Measurements from ENCODE around the gene CPHXL.

Gene CPHXL

DNA sequence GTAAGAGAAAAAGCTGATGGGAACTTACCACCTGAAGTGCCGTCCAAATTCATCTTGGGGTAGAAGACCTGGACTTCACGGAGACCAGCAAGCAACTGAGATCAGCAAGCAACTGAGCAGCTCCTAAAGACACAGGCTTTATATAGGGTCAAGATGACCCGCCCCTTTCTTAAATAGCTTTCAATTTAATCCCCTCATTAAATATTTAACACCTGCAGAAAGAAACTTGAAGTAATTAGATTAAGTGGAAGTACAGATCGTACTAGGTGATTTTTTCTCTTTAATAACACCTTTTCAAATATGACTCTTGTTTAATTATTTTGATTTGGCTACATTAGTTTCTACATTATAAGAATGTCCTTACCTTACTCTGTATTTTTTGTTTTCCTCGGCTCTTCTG is at the start of gene CPHXL:
CPHXL (minus strand) TSS at position 101 of the 400 bp plus-strand sequence; CDS start at position 53, 48 bp downstream.
- in situ Hi-C loops (cut with HindIII; ENCODE audit: low sequenced_read_pairs) = no loop called here

DNA sequence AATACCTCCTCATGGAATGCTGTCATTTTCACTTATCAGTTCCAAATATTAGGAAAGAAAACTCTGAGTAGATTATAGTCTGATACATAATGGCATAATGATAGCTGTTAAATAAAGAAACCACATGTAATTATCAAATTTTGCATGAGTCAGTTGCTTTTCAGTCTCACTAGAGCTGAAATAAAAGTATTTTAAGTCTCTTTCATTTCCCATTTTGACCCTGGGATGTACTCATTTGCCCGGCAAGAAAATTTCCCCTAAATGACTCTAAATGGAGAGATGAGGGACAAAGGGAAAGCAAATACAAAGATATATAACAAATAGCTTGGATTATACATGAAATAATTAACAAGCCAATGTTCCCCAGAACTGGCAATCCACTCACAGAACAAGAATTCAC is 47.9 kb upstream of the CPHXL start:
- in situ Hi-C loops (cut with HindIII; ENCODE audit: low sequenced_read_pairs) = loop anchor here (25.0 kb wide), 1 partner anchor 287 kb away; the partner anchor contains the start of gene CHST6

DNA sequence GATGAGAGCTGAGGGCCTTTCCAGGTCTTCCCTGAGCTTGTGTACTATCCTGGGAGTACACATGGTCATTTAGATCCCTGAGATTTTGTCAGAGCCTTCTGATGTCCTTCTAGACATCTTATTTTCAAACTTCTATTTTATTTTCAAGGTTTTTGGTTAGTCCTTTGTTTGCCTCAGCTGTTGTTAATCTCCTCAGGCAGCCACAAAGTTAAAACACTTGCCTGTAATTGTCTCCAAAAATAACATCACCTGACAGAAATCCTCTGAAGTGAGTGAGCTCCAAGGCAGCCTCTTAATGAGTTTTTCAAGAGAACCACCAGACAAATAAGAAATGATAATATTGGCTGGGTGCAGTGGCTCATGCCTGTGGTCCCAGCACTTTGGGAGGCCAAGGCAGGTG is 43.8 kb upstream of the CPHXL start:
- in situ Hi-C loops (cut with HindIII; ENCODE audit: low sequenced_read_pairs) = loop anchor here (25.0 kb wide), 1 partner anchor 283 kb away; the partner anchor contains the start of gene CHST6

DNA sequence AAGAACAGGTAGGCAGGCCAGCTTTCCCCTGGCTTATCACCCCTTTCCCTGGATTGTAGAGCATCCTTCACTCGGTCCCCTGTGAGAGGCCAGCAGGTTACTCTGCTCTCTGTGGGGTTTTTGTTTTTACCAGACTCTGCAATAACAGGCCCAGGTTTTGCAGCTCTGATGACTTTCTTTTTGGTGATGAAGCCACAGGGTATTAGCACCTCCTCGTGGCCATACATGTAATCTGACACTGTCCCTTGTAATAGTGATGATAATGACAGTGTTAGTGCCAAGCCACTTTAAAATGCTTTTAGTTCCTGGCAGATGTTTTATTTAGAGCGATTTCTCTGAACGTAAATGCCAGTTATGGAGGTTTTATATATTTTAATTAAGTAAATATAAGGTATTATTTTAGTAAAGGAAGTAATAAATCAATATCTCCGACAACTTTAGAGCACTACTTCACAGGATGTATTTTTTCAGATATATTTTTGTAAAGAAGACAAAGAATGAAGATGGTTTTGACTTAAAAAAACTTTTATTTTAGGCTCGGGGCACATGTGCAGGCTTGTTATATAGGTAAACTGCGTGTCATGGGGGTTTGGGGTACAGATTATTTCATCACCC is 38.0 kb upstream of the CPHXL start:
- in situ Hi-C loops (cut with HindIII; ENCODE audit: low sequenced_read_pairs) = loop anchor here (25.0 kb wide), 1 partner anchor 277 kb away; the partner anchor contains the start of gene CHST6

DNA sequence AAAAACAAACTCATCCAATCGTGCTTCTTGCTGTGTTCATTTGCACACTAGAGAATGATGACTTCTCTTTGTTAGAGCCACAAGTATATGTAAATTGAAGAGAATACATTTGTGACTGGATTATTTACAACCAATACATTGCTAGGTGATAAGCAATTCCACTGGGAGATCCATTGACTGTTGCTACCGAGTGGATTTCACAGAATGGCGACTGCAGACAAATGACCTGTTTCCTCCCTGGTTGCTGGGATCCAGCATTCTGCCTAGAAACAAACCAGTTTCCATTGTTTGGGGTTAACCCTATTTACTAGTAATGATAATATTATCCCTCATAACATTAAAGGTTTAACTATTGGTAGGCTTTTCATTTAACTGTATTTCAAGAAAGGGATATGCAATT is 36.9 kb upstream of the CPHXL start:
- in situ Hi-C loops (cut with HindIII; ENCODE audit: low sequenced_read_pairs) = loop anchor here (25.0 kb wide), 1 partner anchor 276 kb away; the partner anchor contains the start of gene CHST6

DNA sequence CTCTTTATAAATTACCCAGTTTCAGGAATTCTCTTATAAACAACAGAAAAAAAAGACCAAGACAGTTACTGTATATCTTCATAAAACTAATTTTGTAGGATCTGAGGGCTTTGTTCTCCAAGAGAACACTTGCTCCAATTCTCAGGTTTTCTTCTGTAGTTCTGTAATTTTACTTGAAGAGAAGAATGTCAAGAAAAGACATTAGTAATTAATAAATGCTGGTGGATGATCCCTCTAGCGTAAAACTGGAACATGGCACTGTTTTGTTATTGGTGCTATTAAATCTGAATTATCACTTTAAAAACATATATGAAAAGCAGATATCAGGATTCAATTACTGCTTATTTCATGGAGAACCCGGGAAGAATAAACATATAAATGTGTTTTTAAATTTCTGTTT is 36.5 kb upstream of the CPHXL start:
- in situ Hi-C loops (cut with HindIII; ENCODE audit: low sequenced_read_pairs) = loop anchor here (25.0 kb wide), 1 partner anchor 275 kb away; the partner anchor contains the start of gene CHST6

DNA sequence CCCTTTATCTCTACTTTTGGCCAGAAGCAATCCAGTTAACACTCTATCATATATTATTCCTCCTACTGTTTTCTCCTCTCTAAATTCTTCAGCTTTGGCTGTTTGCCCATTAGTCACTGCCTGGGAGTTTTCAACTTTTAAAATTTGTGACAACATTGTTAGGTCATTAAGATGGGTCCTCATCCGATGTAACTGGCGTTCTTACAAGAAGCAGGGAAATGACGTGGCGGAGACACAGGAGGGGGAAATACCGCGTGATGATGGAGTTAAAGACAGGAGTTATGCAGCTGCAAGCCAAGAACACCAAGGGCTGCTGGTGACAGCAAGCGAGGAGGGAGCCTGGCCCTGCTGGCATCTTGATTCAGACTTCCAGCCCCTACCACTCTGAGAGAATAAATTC is 34.8 kb upstream of the CPHXL start:
- in situ Hi-C loops (cut with HindIII; ENCODE audit: low sequenced_read_pairs) = loop anchor here (25.0 kb wide), 1 partner anchor 274 kb away; the partner anchor contains the start of gene CHST6

DNA sequence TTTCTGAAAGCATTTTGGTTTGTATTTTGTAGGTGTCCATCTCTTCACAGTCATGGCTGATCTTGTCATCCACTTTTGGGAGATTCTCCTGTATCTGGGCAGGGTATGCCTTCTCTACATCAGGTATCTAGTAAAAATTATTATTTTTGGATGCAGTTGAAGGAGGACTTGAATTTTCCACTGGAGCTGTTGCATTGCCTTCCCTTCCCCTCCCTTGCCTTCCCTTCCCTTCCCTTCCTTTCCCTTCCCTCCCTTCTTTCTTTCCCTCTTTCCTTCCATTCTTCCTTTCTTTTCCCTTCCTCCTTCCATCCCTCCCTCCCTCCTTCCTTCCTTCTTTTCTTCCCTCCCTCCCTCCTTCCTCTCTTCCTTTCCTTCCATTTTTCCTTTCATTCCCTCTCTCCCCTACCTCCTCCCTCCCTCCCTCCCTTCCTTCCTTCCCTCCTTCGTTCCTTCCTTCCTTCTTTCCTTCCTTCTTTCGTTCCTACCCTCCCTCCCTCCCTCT is 33.8 kb upstream of the CPHXL start:
- in situ Hi-C loops (cut with HindIII; ENCODE audit: low sequenced_read_pairs) = loop anchor here (25.0 kb wide), 1 partner anchor 273 kb away; the partner anchor contains the start of gene CHST6

DNA sequence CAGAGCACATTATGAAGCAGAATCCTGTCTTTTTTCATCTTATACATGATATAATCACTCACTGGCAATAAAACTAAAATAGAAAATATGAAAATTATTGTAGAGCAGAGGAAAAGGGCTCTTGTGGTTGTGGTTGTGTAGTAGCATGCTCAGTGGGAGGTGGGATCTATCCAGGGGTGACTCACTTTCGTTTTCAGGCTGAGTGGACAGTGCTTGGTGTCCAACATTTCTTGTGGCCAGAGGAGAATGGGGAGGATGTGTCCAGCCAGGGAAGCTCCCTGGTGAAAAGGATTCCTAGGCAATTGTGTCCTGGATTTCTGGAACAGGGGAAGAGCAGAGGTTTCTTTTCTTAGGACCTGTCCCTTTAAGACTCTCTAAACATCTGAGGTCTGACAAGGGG is 31.9 kb upstream of the CPHXL start:
- in situ Hi-C loops (cut with HindIII; ENCODE audit: low sequenced_read_pairs) = loop anchor here (25.0 kb wide), 1 partner anchor 271 kb away; the partner anchor contains the start of gene CHST6

DNA sequence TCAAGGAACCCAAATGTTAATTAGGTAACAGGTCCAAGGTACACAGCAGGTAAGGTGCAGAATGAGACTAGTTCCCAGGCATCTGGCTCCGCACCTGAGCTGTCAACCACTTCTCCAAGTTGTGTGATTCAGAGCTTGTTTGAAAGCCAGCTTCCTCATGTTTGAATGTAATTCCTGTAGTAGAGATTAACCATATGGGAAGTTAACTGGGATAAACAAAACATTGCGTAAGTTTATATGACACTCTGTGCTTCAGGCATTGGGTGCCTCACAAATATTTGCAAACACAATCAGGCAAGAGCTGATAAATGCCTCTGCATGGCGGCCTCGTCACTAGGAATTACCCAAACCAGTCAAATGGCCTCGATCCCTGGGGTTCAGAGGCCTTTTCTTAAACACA is 27.9 kb upstream of the CPHXL start:
- in situ Hi-C loops (cut with HindIII; ENCODE audit: low sequenced_read_pairs) = loop anchor here (25.0 kb wide), 1 partner anchor 267 kb away; the partner anchor contains the start of gene CHST6

DNA sequence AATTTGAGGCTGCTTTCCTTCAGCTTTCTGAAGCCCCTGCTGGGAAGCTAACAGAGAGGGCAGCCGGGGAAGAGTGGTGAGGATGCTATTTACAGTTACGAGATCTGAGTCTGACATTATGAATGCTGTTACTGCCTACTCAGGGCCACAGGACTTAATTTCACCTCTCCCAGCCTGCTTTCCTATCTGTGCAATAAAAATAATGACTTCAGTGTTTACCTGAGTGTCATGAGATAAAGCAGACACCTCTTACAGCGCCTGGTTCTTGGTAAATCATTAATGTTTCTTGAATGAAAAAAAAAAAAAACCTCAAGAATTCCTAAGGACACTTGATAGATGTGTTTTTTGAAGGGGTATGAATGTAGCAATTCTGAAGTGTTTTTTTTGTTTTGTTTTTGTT is 24.2 kb upstream of the CPHXL start:
- in situ Hi-C loops (cut with HindIII; ENCODE audit: low sequenced_read_pairs) = loop anchor here (25.0 kb wide), 1 partner anchor 263 kb away; the partner anchor contains the start of gene CHST6

DNA sequence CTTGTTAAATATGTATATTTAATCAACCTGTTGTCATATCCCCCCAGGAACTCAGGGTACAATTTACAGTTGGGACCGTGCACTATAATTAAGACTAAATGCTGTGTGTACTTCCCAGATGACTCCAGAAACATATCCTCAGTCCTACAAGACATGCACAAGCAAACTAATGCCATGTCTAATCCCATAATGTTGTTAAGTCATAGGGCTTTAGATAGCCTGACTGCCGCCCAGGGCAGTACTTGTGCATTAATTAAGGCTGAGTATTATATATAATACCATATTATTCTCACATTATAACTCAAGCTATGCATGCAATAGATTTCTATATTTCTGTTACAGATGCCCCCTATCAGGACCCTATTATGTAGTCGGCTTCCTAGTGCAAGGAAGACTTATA is 20.1 kb upstream of the CPHXL start:
- in situ Hi-C loops (cut with HindIII; ENCODE audit: low sequenced_read_pairs) = no loop called here

DNA sequence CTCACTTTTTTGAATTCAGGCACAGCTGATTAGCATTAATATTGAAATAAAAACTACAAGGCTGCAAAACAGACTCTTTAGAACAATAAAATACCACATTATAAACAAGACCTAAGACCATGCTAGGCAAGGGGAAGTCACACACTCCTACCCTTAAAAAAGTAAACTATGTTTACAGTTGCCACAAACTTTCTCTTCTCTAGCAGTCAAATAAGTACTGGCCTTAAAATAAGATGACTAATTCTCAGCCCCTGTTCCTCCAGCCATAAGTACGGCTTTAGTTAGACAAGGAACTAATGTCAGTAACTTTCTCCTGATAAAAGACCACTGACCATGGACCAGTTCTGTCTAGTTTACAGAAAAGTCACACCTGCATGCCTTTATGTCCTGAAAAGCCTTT is 19.5 kb upstream of the CPHXL start:
- in situ Hi-C loops (cut with HindIII; ENCODE audit: low sequenced_read_pairs) = no loop called here

DNA sequence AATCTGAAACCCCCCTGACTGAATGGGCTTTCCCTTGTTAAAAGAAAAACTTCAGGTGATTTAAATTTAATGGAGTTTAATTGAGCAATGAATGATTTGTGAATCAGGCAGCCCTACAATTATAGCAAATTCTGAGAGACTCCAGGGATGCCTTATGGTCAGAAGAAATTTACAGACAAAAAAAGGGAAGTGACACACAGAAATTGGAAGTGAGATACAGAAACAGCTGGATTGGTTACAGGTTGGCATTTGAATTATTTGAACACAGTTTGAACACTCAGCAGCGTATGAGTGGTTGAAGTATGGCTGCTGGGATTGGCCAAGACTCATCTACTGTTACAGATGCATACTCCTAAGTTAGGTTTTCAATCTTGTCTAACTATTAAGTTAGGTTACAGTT is 19.0 kb upstream of the CPHXL start:
- in situ Hi-C loops (cut with HindIII; ENCODE audit: low sequenced_read_pairs) = no loop called here

DNA sequence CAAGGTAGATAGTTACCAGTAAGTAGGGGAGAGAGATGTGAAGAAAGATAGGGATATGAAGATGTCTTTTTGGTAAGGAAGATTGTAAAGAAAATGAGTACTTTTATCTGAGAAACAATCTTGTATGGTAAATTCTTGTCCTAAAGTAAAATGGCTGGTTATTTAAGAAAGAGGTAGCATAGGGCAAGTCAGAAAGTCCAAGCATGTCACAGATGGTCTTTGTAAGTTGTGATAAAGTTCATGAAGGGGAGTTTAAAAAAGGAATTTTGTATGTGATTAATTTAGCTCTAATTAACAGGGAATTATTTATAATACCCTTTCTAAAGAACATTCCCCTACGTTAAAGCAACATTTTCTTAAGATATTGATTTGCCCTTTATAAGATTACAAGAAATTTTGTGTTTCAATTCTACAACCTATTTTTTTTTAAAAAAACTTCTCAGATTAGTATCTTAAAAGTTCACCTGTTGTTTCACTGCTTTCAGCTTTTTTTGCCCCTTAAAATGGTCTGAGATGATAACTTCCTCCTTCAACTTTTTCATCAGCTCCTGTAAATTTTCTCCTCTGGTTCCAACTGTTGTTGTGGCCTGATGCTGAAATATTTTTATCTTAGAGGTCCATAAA is 16.2 kb upstream of the CPHXL start:
- in situ Hi-C loops (cut with HindIII; ENCODE audit: low sequenced_read_pairs) = no loop called here

DNA sequence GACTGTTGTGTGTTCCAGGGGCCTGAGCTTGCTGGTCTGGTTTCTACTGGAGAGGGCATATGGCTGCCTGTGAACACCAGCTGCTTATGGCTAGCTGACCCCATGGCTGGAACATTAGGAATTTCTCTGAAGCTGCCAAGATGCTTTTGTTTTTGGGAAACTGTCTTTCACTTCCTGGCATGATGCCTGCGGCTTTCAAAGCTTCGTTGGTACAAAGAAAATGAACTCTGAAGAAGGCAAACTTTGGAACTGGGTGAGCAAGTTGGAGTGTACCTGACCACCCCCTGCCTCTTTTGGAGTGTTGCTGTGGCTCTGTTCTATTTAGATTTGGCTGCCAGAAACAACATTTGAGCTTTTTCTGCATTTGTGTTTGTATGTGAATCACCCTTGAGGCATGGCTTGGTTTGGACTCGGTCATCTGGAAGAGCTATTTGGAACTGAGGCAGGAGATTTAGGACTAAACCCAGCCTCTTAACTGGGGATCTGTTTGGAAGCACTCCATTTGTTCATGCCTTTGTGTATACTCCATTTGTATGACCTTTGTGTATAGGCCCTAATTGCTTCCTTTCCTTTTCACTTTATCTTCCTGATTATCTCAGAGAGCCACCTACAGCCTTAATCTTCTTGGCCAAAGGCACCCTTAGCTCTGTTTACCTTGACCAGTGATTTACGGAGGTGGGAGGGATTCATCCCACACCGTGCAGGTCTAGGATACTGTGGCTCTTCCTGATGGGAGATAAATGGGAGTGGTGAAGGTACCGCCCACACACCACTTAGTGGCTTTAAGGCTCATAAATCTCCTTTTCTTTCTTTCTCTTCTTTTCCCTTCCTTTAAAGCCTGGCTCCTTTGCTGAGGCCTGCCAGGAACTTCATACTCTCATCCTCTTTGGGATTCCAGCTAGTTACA is 7.3 kb upstream of the CPHXL start:
- in situ Hi-C loops (cut with HindIII; ENCODE audit: low sequenced_read_pairs) = no loop called here

DNA sequence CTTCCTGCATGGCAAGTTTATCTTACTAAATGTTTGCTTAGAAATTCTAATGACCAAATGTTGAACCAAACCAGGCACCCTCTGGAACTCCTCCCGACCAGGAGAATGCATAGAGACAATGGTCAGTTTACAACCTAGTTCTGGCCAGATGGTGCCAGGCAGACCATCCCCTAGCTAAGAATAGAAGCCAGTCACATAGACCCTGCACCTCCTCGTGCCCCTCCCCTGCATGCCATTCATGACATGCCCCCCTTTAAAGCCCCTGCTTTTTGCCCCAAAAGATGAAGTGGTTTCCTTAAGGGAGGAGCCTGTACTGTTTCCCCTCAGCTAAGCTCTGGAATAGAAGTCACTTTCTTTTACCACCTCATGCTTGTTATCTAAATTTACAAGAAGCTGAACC is 6.6 kb upstream of the CPHXL start:
- in situ Hi-C loops (cut with HindIII; ENCODE audit: low sequenced_read_pairs) = no loop called here

DNA sequence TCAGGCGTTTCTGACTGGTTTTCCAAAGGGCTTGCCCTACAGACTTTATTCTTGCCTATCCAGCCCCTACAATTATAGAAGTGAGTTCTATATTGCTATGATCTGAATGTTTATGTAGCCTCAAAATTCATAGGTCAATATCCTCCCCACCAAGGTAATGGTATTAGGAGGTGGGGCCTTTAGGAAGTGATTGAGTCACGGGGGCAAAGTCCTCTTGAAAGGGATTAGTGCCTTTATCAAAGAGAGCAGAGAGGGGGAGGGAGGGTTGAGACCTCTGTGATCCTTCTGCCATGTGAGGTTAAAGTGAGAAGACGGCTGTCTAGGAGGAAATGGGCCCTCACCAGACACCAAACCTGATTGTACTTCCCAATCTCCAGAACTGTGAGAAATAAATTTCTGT is 931 bp upstream of the CPHXL start:
- in situ Hi-C loops (cut with HindIII; ENCODE audit: low sequenced_read_pairs) = no loop called here

DNA sequence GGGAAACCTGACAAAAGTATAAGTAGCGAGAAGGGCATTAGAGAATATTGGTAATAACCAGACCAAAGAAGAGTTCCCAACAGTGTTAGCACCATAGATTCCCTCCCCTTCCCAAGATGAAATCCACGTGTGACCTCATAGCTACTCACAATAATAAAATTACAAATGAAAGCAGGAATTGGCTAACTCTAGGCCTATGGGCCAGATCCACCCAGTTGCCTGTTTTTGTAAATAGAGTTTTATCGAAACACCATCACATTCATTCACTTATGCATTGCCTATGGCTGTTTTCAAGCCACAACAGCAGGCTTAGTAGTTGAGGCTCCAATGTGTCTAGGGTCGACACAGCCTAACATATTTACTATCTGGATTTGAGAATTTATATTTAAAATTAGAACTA is 7.8 kb downstream of the CPHXL start:
- in situ Hi-C loops (cut with HindIII; ENCODE audit: low sequenced_read_pairs) = no loop called here

DNA sequence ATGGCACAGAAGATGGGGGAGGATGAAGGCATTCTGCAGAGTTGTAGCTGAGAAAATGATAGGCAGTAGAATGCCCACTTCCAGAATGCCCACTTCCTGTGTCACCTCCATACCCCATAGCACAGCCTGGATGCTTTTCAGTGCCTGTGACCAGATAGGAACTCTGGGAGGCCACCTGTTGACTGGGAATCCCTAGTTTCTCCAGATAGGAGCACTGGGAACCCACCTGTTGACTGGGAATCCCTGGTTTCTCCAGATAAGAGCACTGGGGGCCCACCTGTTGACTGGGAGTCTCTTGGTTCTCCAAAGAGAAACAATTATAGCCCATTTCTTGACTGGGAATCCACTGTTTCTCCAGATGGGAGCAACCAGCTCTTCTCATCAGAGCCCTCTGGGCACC is 11.6 kb downstream of the CPHXL start:
- in situ Hi-C loops (cut with HindIII; ENCODE audit: low sequenced_read_pairs) = loop anchor here (5.0 kb wide), 1 partner anchor 57 kb away; no protein-coding TSS in a partner anchor

DNA sequence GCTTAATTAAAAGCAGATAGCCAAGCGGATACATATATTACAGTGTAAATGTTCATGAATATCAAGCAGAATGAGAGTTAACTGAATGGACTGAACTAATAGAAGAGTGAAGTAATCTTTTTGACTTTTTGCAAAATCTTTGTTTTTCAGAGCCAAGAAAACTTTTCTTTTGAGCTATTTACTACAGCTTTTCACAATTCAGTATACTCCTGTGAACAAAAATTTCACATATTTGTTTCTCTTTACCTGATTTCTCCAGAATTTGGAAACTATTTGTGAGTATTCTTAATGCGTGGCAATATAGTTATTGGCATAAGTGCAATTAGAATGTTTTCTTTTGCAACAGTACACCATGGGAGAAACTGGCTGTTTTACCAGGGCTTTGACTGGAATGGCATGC is 15.9 kb downstream of the CPHXL start:
- in situ Hi-C loops (cut with HindIII; ENCODE audit: low sequenced_read_pairs) = loop anchor here (5.0 kb wide), 1 partner anchor 53 kb away; no protein-coding TSS in a partner anchor
